GM21360 (cell line): Measurements from ENCODE around the gene PTPRM.

Source experiments
- ATAC-seq: cut with Tn5 transposase; IDR thresholded peaks from one replicate; pipeline ENCODE4 v1.9.1; 2021; ENCODE audit warnings: mild to moderate bottlenecking, moderate library complexity; ENCODE audit not compliant: unreplicated experiment

PTPRM gene

DNA sequence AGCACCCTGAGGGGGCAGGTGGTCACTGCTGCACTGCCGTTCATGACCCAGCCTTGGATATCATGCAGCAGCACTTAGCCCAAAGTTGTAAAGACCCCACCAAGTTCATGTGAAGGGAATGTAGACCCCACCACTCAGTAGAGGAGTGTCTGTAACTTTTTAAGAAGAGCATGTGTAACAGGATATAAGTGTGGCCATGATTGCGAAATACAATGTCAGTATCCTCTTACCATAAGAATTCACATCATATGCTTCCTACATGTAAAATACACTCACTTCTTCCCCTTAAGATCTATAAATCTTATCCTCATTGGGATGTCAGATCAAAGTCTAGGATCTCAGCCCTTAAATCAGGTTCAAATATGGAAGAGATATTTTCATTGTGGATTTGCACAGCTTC lies 276.9 kb downstream of the PTPRM start:
- ATAC-seq: no peak

- no peak for ATAC-seq
These were observed 277.3 kb downstream of the PTPRM start for GRCh38 chr18:7844418-7844817.

- no peak for ATAC-seq
These were observed 279.2 kb downstream of the PTPRM start for GRCh38 chr18:7846335-7846734.

DNA sequence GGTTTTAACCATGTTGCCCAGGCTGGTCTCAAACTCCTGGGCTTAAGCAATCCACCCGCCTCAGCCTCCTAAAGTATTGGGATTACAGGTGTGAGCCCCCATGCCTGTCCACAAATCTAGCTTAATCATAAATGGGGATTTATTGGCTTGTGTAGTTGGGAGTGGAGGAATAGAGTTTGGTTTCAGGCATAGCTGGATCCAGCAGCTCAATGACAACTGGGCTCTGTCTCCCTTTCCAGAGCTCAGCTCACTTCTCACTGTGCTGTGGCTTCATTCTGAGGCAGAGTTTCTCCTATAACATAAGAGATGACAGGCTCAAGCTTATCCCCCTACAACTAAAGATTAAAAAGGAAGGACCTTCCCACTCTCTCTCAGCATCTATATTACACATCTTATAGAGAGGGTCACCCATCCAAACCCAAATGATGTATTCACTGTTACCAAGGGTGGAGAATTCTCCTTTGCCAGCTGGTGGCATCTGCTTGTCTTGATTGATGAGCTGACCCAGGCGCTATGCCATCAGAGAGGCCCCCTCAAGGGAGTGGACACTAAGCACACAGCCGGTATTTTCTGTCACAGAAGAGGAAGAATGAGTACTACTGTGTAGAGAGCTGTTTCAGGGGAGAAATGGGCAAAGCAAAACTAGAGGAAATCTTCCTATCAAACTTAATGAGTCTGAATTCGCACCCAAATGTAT lies 280.4 kb downstream of the PTPRM start:
- ATAC-seq: no peak

- ATAC-seq: no peak
These were observed 280.9 kb downstream of the PTPRM start for GRCh38 chr18:7848054-7848412.

DNA sequence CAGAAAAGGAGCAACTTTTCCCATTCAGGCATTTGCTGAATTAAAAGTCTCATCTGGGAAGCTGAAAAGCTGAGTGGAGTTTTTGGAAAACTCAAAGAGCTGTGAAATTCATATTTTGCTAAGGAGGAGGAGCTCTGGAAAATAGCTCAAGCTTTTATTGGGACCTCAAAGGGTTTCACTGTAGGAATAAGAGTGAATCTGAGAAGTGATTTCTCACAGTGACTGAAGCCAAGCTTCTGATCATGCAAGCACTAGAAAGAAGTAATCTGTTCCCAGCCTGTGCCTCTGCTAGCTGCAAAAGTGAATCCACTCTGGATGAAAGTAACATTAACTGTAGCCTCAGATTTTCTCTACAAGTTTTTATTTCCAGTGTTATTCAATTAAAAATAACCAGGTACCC lies 283.3 kb downstream of the PTPRM start:
- no peak for ATAC-seq

DNA sequence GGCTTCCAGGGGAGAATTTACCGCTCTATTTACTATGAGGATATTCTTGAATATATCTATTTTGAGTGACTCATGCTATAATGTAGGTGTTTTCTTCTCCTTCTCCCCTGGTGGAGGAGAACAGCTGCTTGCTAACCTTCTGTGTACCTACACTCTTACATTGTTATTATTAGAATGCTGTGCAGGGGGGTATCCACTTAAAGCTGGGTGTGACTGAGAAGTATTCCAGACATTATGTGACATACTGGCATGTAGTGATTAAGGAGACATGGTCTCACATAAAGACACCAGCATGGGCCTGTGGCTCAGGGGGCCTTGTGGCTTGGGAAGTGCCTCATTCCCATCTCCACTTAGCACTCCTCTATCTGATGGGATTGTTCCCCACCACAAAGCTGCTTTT lies 287.9 kb downstream of the PTPRM start:
- ATAC-seq: no peak

DNA sequence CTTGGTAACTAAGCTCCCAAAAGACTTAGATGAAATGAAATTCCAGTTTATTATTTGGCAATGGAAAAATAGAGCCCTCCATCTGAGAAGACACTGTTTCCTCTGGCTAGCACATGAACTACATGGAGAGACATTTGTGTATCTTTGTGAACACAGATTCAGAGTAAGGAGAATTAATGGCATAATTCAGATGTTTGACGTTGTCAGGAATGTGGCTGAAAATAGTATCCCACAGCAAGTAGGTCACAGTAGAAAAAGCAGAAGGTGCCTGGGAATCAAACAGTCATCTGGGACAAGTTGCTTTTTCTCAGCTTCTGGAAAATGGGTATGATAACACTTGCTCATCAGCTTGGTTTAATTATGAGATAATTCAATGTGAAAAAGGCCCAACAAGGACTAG lies 288.6 kb downstream of the PTPRM start:
- no peak for ATAC-seq

DNA sequence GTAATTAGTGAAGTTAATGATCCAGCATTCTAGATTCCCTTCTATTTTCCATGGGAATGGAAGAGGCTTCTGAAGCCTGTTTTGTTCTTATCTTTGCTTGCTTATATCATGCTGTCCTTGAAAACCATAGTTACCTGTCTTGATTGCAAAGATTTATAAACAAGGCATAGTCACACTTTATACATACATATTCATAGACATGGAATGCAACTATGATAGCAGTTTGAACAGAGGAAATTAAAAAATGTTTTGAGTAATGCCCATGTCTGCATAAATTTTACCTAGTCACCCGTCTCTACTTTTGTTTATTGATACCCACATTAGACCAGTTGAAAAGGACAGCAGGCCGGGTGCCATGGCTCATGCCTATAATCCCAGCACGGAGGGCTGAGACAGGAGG lies 289.0 kb downstream of the PTPRM start:
- no peak for ATAC-seq

- ATAC-seq: no peak
These were observed 289.6 kb downstream of the PTPRM start for GRCh38 chr18:7856733-7857132.

- ATAC-seq: no peak
These were observed 290.4 kb downstream of the PTPRM start for GRCh38 chr18:7857562-7857961.

- ATAC-seq: no peak
These were observed 292.0 kb downstream of the PTPRM start for GRCh38 chr18:7859122-7859521.

DNA sequence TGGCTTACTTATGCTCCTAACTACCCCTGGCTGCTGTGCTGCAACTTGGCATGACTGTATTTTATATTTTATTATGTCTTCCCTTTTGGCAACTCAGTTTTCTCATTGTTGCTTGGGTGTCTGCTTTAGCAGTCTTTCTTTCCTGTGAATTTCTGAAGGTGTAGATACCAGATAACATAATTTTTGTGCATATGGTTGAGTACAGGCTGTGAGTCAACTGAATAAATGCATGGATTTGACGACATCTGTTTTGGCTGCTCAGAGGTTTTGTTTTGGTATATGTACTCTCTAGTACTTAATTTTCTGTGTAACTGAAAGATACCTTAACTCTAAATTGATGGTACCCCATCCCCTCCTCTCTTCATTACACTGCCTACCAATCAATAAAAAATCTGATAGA lies 303.1 kb downstream of the PTPRM start:
- no peak for ATAC-seq

DNA sequence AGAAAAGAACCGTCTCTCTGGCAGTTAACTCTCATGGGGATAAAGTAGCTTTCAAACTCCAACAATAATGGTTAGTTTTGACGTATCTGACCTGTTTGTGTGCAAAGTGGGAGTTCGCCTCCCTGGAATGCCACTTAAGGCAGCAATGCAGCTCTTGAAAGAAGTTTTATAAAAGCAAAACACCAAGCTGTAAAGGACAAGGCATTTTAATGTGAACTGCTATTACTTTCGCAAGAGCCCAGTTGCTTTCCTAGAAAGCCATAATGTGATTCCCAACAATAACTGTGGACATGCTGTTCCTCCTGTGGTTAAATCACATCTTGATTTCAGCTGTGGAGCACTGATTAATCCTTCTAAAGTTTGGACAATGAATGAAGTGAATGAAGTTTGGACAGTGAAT lies 303.7 kb downstream of the PTPRM start:
- no peak for ATAC-seq

GRCh38 chr18:7871560-7872456 lies 304.7 kb downstream of the PTPRM start:
- no peak for ATAC-seq

- no peak for ATAC-seq
These were observed 305.5 kb downstream of the PTPRM start for GRCh38 chr18:7872569-7872968.

GRCh38 chr18:7873316-7873715 lies 306.2 kb downstream of the PTPRM start:
- ATAC-seq: no peak

- no peak for ATAC-seq
These were observed 309.4 kb downstream of the PTPRM start for GRCh38 chr18:7876354-7877104.

DNA sequence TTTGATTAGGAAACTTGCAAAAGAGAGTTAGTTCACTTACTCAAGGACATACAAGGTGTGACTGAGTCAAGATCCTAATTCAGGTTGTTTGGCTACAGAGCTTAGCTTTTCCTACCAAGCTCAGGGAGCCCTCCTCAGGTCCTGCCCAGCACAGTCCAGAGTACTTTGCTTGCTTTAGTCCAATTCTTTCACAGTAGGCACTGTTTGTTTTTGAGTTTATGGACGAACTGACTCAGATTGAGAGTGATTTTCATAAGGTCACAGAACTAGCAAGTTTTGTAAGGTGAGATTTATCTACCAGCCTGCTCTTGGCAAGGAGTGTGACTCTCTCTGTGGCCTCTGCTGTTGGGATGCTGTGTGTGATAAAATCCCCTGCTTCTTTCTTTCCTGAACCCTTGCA lies 310.5 kb downstream of the PTPRM start:
- ATAC-seq: no peak

GRCh38 chr18:7878265-7879211 lies 311.4 kb downstream of the PTPRM start:
- ATAC-seq: no peak

DNA sequence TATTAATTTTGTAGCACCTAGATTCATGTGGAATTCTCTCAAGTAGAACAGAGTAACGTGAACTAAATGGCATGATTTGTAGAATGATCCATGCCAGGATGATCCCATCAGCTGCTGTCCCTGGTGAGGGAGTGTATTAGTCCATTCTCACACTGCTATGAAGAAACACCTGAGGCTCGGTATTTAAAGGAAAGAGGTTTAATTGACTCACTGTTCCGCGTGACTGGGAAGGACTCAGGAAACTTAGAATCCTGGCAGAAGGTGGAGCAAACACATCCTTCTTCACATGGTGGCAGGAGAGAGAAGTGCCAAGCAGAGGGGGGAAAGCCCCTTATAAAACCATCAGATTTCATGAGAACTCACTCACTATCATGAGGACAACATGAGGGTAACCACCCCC lies 312.6 kb downstream of the PTPRM start:
- no peak for ATAC-seq
